Panc1 (cell line): ENCODE results near the gene ETV2. TPM values are rescaled to one million over a fixed set of nuclear protein-coding genes. Genes with fewer than 3 reads are reported as not detected.

Experiments used
- ATAC-seq: fragments of 200-7000 bp; cut with Tn5 transposase; 2 replicates; pipeline ENCODE4 v1.9.1; 2020; ENCODE audit warnings: mild to moderate bottlenecking, moderate library complexity
- BruUV-seq: library from RNA; stranded (reverse); fragments of 400-500 nt; replicated peaks from 2 replicates; lab custom pipeline; 2021; lab: Mats Ljungman, UMichigan
- CTCF ChIA-PET: fragments of 300-600 bp; sonication (Branson Sonifier 250); formaldehyde crosslinking; loops from one replicate; lab custom pipeline; 2022; ENCODE audit warnings: antibody characterized with exemption; lab: Charles Lee
- POLR2A ChIA-PET: fragments of 300-600 bp; sonication (Branson Sonifier 250); formaldehyde crosslinking; loops from one replicate; lab custom pipeline; 2022; ENCODE audit warnings: antibody characterized with exemption; lab: Charles Lee
- DNase-seq: peaks from one replicate; pipeline ENCODE4 v3.0.0-alpha.2; 2010; ENCODE audit warnings: low read depth, low spot score
- H3K27ac ChIP-seq: 2 replicates; pipeline ENCODE4 v1.5.1; 2011; ENCODE audit warnings: mild to moderate bottlenecking, low read length, inconsistent platforms
- H3K27me3 ChIP-seq: fragments of 200-500 bp; sonication (Bioruptor generic); 2 replicates; pipeline ENCODE4 v1.6.0; 2014; ENCODE audit warnings: low read length, inconsistent platforms; ENCODE audit not compliant: control insufficient read depth, insufficient read depth
- H3K36me3 ChIP-seq: fragments of 200-500 bp; sonication (Bioruptor generic); 2 replicates; pipeline ENCODE4 v1.5.1; 2014; ENCODE audit warnings: inconsistent platforms, mild to moderate bottlenecking, low read length, moderate library complexity; ENCODE audit not compliant: control insufficient read depth, insufficient read depth
- H3K4me1 ChIP-seq: 2 replicates; pipeline ENCODE4 v1.5.1; 2011; ENCODE audit warnings: inconsistent platforms, mild to moderate bottlenecking, low read length, moderate library complexity; ENCODE audit not compliant: control insufficient read depth, insufficient read depth
- H3K4me3 ChIP-seq, 2 experiments: 2 replicates each; pipeline ENCODE4 v1.5.1; 2011 to 2012; ENCODE audit warnings: low read depth in 2 of 2, low read length in 2 of 2, mild to moderate bottlenecking in 2 of 2, inconsistent platforms in 1 of 2, moderate library complexity in 1 of 2
- H3K9me3 ChIP-seq: fragments of 200-500 bp; sonication (Bioruptor generic); 2 replicates; pipeline ENCODE4 v1.5.1; 2014; ENCODE audit warnings: low read depth, mild to moderate bottlenecking, inconsistent platforms, low read length, moderate library complexity; ENCODE audit not compliant: control insufficient read depth, insufficient read depth
- CTCF ChIP-seq: fragments of 450-650 bp; IDR thresholded peaks from 2 replicates; pipeline ENCODE4 v1.5.1; 2017; ENCODE audit warnings: mild to moderate bottlenecking
- POLR2AphosphoS5 ChIP-seq: IDR thresholded peaks from 2 replicates; pipeline ENCODE4 v1.6.1; 2012; ENCODE audit warnings: mild to moderate bottlenecking, low read depth, low read length, moderate library complexity
- REST ChIP-seq, 2 experiments: IDR thresholded peaks; 2 replicates each; pipeline ENCODE4 v1.6.1; 2011 to 2012; ENCODE audit warnings: low read depth in 2 of 2, control low read depth in 1 of 2, low read length in 1 of 2, mild to moderate bottlenecking in 1 of 2, moderate library complexity in 1 of 2; ENCODE audit not compliant: insufficient read depth in 1 of 2
- SIN3A ChIP-seq: IDR thresholded peaks from 2 replicates; pipeline ENCODE4 v1.6.1; 2012; ENCODE audit warnings: low read depth, mild to moderate bottlenecking, low read length, moderate library complexity, borderline replicate concordance; ENCODE audit not compliant: insufficient read depth
- TCF7L2 ChIP-seq: IDR thresholded peaks from 2 replicates; pipeline ENCODE4 v1.6.1; 2011; ENCODE audit warnings: mild to moderate bottlenecking, low read depth, low read length, inconsistent platforms
- in situ Hi-C: cut with HindIII; loops from 2 replicates; pipeline ENCODE4 v1.10.0; 2016; ENCODE audit warnings: low sequenced_read_pairs, low pct_unique_long_range_greater_than_20kb
- intact Hi-C: fragments of 100-400 bp; cut with micrococcal nuclease; formaldehyde crosslinking; loops from one replicate; pipeline ENCODE4 v1.10.0; 2022; ENCODE audit not compliant: unreplicated experiment
- total RNA-seq: library from RNA; stranded (reverse); gene quantifications from one replicate; pipeline ENCODE4 v1.2.1, GENCODE V29; 2021; ENCODE audit not compliant: unreplicated experiment

The ETV2 gene
- total RNA-seq, 1 experiment from 2014 or later = 2.8 TPM

- no TSS peak for BruUV-seq
- Histone ChIP-seq H3K9me3 (no peaks in the 10 kb centered on the region), H3K36me3 (0 out of 2 replicates have a peak, but pooled peaks cover 4% of the 10 kb centered on the region), H3K27ac (no peak within 1 kb of the TSS), H3K4me1 (no peaks in the 10 kb centered on the region), H3K27me3 (no peaks in the 10 kb centered on the region), H3K4me3 (no peak within 1 kb of the TSS)
- peak; percentile 44 for ATAC-seq
- CTCF ChIA-PET = no interaction called here
- in situ Hi-C loops (no loop called here), intact Hi-C loops (no loop called here)
- no peak for TF ChIP-seq POLR2AphosphoS5
- TF ChIP-seq SIN3A = no peak
- no peak for TF ChIP-seq REST (IDR thresholded peaks at IDR 0.05; ENCODE audit: insufficient read depth in 1 of 2, low read depth in 2 of 2, low read length in 1 of 2)
- no peak for TF ChIP-seq TCF7L2
- no peak for TF ChIP-seq CTCF
- no peak for DNase-seq
- POLR2A ChIA-PET = interaction anchor here (0.6 kb wide), 1 partner anchor 151 kb away, joined by 3 read pairs; no protein-coding TSS in a partner anchor
Observed at GRCh38 chr19:35666251-35666913, 24.8 kb downstream of the ETV2 start, which contains the start of gene UPK1A. UPK1A (plus strand) TSS chr19:35666517; CDS start chr19:35666813, 296 bp downstream.

- intact Hi-C loops (no loop called here), in situ Hi-C loops (no loop called here)
- DNase-seq = no peak
- Histone ChIP-seq H3K4me1 (no peaks in the 10 kb centered on the region), H3K27me3 (peaks cover 3% of the 10 kb centered on the region; the same call in 1 of the 2 replicates), H3K9me3 (no peaks in the 10 kb centered on the region), H3K36me3 (no peaks in the 10 kb centered on the region), H3K27ac (no peak overlapping the region), H3K4me3 (no peak overlapping the region)
- BruUV-seq = no TSS peak
- TF ChIP-seq CTCF (no peak), TCF7L2 (no peak), POLR2AphosphoS5 (no peak), SIN3A (no peak), REST (IDR thresholded peaks at IDR 0.05; ENCODE audit: insufficient read depth in 1 of 2, low read depth in 2 of 2, low read length in 1 of 2) (no peak)
- ATAC-seq = no peak
- CTCF ChIA-PET = no interaction called here
- POLR2A ChIA-PET = interaction anchor here (0.7 kb wide), 1 partner anchor 68 kb away, joined by 3 read pairs; no protein-coding TSS in a partner anchor
Observed at GRCh38 chr19:35669566-35669965, 28.0 kb downstream of the ETV2 start.
